ENCODE results near the gene ZDHHC23.

Gene ZDHHC23, protein sequence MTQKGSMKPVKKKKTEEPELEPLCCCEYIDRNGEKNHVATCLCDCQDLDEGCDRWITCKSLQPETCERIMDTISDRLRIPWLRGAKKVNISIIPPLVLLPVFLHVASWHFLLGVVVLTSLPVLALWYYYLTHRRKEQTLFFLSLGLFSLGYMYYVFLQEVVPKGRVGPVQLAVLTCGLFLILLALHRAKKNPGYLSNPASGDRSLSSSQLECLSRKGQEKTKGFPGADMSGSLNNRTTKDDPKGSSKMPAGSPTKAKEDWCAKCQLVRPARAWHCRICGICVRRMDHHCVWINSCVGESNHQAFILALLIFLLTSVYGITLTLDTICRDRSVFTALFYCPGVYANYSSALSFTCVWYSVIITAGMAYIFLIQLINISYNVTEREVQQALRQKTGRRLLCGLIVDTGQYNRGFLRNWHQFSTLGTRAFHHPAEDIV

GRCh38 chr3:113947372-113948014 lies at the start of gene ZDHHC23:
Gene ZDHHC23, plus strand, starts transcription at chr3:113948013. Its CDS starts 790 bp downstream, at chr3:113948803.
- peak; percentile 45 to 87 (median 73) for DNase-seq

- no peak for DNase-seq
These were observed 48.9 kb upstream of the ZDHHC23 start for GRCh38 chr3:113898892-113899291.

- no peak for DNase-seq
These were observed 41.2 kb upstream of the ZDHHC23 start for GRCh38 chr3:113906568-113907140.

- DNase-seq, result no peak
These were observed 39.7 kb upstream of the ZDHHC23 start for GRCh38 chr3:113908133-113908532.

GRCh38 chr3:113910966-113911365 lies 36.8 kb upstream of the ZDHHC23 start:
- no peak for DNase-seq

DNA sequence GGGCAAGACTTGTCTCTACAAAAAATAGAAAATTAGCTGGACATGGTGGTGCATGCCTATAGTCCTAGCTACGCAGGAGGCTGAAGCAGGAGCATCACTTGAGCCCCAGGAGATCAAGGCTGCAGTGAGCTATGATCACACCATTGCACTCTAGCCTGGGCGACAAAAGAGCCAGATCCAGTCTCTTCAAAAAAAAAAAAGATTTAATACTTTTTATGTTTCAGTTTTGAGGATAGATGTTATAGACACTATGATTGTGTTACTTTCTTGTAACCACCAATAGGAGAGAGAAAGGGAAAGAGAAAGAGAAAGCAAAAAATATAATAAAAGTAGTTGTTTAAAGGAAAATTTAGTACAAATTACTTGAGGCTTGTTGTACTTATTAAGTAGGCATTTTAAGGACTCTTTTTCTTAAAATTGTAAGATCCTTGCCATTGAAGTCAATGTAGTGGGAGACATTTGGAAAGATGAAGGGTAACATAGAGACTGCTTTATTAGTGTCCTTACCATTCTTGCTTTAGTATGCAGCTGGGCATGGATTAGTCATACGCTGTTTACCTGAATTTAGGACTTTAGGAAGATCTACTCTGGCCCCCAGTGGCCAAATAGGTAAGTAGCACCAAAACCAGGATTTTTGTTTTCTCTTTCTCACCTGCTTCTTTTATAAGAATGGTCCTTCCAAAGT lies 35.1 kb upstream of the ZDHHC23 start:
- peak; percentile 29 to 49 (median 39) for DNase-seq

DNA sequence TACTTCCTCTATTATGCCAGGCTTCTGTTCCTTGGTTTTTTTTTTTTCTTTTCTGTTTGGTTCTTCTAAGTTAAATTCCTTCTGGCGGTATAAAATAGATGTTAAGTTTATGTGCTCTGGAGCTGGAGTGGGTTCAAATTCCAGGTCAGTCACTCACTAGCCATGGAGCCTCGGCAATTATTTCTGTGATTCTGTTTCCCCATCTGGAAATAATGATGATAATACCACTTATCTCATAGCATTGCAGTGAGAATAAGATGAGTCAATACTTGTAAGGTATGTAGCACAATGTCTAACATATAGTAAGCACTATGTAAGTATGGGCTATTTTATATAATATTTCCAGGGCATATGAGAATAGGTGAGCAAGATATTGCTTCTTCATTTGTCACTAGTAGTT lies 33.2 kb upstream of the ZDHHC23 start:
- no peak for DNase-seq

- no peak for DNase-seq
These were observed 20.3 kb upstream of the ZDHHC23 start for GRCh38 chr3:113927556-113927955.

DNA sequence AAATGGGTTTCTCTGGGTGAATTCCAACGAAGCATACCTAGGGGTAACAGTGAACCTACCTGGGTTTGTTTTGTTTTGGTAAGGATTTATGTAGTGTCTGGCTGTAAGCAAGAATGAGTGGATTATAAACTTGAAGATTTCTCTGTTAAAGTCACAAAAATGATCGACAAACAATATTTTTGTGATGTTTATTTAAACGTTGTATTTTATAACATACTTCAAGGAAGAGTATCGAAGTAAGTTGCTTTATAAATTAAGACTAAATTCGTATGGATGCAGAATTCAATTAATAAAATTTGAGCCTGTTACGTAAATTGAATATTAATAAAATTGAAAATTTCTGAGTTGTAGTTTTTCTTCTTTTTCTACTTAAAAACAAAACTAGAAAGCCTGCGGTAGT lies 982 bp upstream of the ZDHHC23 start:
- DNase-seq, result no peak

DNA sequence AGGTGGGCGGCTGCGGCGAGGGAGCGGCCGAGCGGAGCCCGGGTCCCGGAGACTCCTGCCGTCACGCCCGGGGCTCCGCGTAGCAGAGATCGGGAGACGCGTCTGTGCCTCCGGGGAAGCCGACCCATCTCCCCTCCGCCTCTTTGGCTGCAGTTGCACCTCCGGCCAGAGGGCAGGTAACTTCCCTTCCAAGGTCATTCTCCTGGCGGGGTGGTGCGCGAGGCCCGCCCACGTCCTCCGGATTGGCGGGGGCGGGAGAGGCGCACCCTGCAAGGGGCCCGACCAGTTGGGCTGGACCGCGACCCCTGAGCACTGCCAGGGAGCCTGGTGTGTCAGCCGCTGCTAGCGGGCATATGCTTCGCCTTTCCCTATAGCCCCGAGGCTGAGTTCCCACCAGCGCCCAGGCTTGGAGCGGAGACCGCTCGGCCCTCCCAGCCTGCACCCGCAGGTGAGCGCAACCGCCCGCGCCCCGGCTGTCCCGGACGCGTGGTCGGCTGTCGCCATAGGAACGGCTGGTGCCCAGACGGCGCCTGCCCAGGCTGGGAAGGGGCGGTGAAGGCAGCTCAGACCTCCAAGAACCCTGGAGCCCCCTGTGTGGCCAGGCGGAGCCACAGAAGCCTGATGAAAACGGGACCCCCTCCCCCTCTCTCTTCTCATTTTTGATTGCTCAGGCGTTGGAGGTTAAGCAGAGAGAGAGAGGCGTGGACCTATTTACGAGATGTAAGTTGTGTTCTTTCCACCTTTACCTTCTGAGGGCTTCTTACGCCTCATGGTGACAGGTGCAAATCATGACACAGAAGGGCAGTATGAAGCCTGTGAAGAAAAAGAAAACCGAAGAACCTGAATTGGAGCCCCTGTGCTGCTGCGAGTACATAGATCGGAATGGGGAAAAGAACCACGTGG lies 453 bp downstream of the ZDHHC23 start:
- DNase-seq, result no peak

DNA sequence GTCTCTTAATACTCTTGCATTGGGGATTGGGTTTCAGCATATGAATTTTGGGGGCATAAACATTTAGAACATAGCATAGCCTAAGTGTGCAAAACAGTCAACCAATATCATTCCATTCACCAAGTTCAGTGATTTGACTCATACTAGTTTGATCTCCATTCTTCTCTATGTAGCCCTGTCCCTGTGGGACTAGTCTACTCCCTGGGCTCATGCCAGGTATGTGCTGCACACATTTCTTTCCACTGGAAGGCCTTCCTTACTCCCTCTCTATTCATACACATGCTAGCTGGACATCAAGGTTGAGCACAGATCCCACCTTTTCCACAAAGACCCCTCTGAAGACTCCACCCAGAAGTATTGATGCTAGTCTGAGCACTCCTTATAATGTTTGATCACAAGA lies 5.1 kb downstream of the ZDHHC23 start:
- no peak for DNase-seq

DNA sequence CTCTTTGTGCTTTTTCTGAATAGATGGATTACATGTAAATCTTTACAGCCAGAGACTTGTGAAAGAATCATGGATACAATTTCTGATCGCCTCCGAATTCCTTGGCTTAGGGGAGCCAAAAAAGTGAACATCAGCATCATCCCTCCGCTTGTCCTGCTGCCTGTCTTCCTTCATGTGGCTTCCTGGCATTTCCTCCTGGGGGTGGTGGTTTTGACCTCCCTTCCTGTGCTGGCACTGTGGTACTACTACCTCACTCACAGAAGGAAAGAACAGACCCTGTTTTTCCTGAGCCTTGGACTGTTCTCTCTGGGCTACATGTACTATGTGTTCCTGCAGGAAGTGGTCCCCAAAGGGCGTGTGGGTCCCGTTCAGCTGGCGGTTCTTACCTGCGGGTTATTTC lies 5.9 kb downstream of the ZDHHC23 start:
- DNase-seq, result no peak

- DNase-seq, result no peak
These were observed 6.4 kb downstream of the ZDHHC23 start for GRCh38 chr3:113954091-113954685.

GRCh38 chr3:113963879-113964278 lies 16.1 kb downstream of the ZDHHC23 start:
- DNase-seq, result no peak

GRCh38 chr3:113966172-113966571 lies 18.4 kb downstream of the ZDHHC23 start:
- no peak for DNase-seq

DNA sequence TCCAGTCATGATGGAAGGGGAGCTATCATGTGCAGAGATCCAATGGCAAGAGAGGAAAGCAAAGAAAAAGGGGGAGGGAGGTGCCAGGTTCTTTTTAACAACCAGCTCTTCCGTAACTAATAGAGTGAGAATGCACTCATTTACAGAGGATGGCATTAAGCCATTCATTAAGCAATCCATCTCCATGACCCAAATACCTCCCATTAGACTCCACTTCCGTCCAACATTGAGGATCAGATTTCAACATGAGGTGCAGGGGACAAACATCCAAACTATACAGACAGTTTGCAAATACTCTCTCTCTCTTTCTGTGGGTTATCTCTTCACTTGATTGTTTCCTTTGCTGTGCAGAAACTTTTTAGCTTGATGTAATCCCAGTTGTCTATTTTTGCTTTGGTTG lies 21.2 kb downstream of the ZDHHC23 start:
- DNase-seq, result no peak

- DNase-seq, result no peak
These were observed 30.0 kb downstream of the ZDHHC23 start for GRCh38 chr3:113977822-113978221.

DNA sequence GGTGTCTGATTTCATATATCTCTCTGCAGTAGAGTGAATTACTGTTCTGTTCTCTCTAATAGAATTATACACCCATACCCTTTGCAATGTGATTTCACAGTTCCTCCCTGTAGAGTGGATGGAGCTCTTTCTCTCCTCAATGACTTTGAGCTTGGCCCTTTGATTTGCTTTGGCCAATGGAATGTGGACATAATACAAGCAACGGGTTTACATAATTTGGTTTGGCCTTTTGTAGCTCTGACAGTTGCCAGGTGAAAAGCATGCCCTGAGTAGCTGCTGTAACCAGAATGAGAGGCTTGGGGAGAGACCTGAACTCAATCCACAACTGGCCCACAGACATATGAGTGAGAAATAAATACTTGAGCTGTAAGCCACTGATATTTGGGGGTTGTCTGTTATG lies 32.1 kb downstream of the ZDHHC23 start:
- DNase-seq, result no peak

DNA sequence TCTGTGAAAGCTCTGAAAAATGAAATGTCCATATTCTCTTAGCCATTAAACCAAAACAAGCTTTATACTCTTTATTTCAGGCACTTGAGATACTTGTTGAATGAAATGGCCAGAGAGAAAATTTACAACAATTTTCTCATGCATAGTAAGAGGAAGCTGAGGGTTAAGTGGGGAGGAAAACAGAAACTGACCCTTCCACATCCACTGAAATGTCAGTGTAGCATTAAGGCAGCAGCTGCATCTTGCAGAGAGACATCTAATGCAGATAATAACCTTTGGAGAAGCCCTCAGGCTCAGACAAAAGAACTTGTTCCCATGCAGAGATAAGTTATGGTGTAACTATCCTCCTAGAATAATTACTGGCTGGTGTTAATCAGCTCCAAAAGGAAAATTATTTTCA lies 34.0 kb downstream of the ZDHHC23 start:
- no peak for DNase-seq

- DNase-seq, result no peak
These were observed 35.7 kb downstream of the ZDHHC23 start for GRCh38 chr3:113983544-113983943.

DNA sequence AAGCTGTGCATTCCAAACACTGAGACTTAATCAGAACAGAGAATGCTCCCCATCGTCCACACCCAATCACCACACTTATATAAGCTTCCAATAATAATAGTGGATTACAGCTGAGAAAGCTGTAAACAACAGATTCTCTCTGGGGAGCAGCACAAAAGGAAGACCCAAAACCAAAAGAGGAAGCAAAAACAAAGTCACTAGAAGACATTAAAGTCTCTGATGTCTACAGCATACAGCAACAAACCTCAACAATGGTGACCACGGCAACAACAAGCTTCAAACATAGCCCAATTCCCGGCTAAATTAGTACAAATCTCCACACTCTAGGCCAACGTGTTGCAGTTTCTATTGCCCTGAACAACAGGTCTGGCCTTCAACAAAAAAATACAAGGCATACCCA lies 37.7 kb downstream of the ZDHHC23 start:
- no peak for DNase-seq

- peak in 1 of 3 donors; percentile 8 for DNase-seq
These were observed 57.7 kb downstream of the ZDHHC23 start for GRCh38 chr3:114005481-114005880.

Measured in suppressor macrophage treated with lipopolysaccharide for 1 hour (primary cell).